CD14-positive monocyte (primary cell): ENCODE data around the gene TBC1D16. TPM values are rescaled to one million over a fixed set of nuclear protein-coding genes. Genes with fewer than 3 reads are reported as not detected.

Source experiments
- DNase-seq, 3 donors: peaks; one replicate each; pipeline ENCODE4 v3.0.0-alpha.2; 2011 to 2022
- H2AFZ ChIP-seq: 2 replicates; pipeline ENCODE4 v1.6.0; 2012; ENCODE audit warnings: mild to moderate bottlenecking, low read depth, low read length, inconsistent platforms; ENCODE audit not compliant: insufficient read depth, poor library complexity, severe bottlenecking
- H3K27ac ChIP-seq, 2 donors: 1 replicate in 1 of 2; 2 replicates in 1 of 2; pipeline ENCODE4 v1.5.1; 2012 to 2013; ENCODE audit warnings: low read length in 2 of 2, control low read depth in 1 of 2, inconsistent platforms in 1 of 2, low read depth in 1 of 2, mild to moderate bottlenecking in 1 of 2
- H3K27me3 ChIP-seq, 2 donors: one replicate each; pipeline versions ENCODE4 v1.6.0 to v1.6.1; 2011 to 2013; ENCODE audit warnings: low read length in 2 of 2; ENCODE audit not compliant: control insufficient read depth in 2 of 2, insufficient read depth in 2 of 2
- H3K36me3 ChIP-seq, 2 donors: replicated peaks in 1 of 2; 1 replicate in 1 of 2; 2 replicates in 1 of 2; pipeline versions ENCODE4 v1.5.1 to v1.6.1; 2012 to 2013; ENCODE audit warnings: low read length in 2 of 2, control low read depth in 1 of 2, inconsistent platforms in 1 of 2, mild to moderate bottlenecking in 1 of 2; ENCODE audit not compliant: insufficient read depth in 2 of 2, control insufficient read depth in 1 of 2
- H3K4me1 ChIP-seq, 2 donors: 1 replicate in 1 of 2; 2 replicates in 1 of 2; pipeline versions ENCODE4 v1.5.1 to v1.6.1; 2012 to 2013; ENCODE audit warnings: low read length in 2 of 2, control low read depth in 1 of 2, inconsistent platforms in 1 of 2, mild to moderate bottlenecking in 1 of 2, moderate library complexity in 1 of 2; ENCODE audit not compliant: insufficient read depth in 2 of 2, control insufficient read depth in 1 of 2
- H3K4me2 ChIP-seq: replicated peaks from 2 replicates; pipeline ENCODE3; 2012; ENCODE audit warnings: low read length, moderate library complexity, mild to moderate bottlenecking; ENCODE audit not compliant: poor library complexity, severe bottlenecking; ENCODE audit errors: extremely low read depth
- H3K4me3 ChIP-seq, 3 experiments: fragments of 200-600 bp in 1 of 3; sonication (generic) in 1 of 3; replicated peaks in 1 of 3; 1 replicate in 2 of 3; 2 replicates in 1 of 3; pipeline ENCODE4 v1.5.1; 2011 to 2013; ENCODE audit warnings: low read length in 3 of 3, mild to moderate bottlenecking in 3 of 3, control low read depth in 2 of 3, low read depth in 2 of 3, inconsistent platforms in 1 of 3, moderate library complexity in 1 of 3
- H3K79me2 ChIP-seq: 2 replicates; pipeline ENCODE4 v1.6.0; 2012; ENCODE audit warnings: mild to moderate bottlenecking, control low read depth, inconsistent platforms, low read length, moderate library complexity; ENCODE audit not compliant: insufficient read depth
- H3K9ac ChIP-seq: 2 replicates; pipeline ENCODE4 v1.6.0; 2017; ENCODE audit warnings: low read length, mild to moderate bottlenecking; ENCODE audit not compliant: insufficient read depth, poor library complexity, severe bottlenecking
- H3K9me3 ChIP-seq, 2 donors: replicated peaks in 1 of 2; 1 replicate in 1 of 2; 2 replicates in 1 of 2; pipeline versions ENCODE4 v1.5.1 to v1.6.1; 2012 to 2013; ENCODE audit warnings: low read length in 2 of 2, control low read depth in 1 of 2; ENCODE audit not compliant: control insufficient read depth in 1 of 2, insufficient read depth in 1 of 2
- H4K20me1 ChIP-seq: 2 replicates; pipeline ENCODE4 v1.6.0; 2012; ENCODE audit warnings: mild to moderate bottlenecking, low read length, control low read depth, moderate library complexity; ENCODE audit not compliant: insufficient read depth
- H3K27ac Mint-ChIP-seq, 7 donors: one replicate each; pipeline ENCODE4 v1.8.0; 2020; ENCODE audit warnings: mild to moderate bottlenecking in 7 of 7, mixed read lengths in 7 of 7, moderate library complexity in 6 of 7, inconsistent platforms in 2 of 7
- H3K27me3 Mint-ChIP-seq, 3 donors: one replicate each; pipeline ENCODE4 v1.8.0; 2021 to 2022; ENCODE audit warnings: low read depth in 3 of 3, mild to moderate bottlenecking in 3 of 3, mixed read lengths in 3 of 3, moderate library complexity in 3 of 3, inconsistent platforms in 1 of 3
- H3K36me3 Mint-ChIP-seq, 2 donors: one replicate each; pipeline ENCODE4 v1.8.0; 2020; ENCODE audit warnings: mixed read lengths in 2 of 2, inconsistent platforms in 1 of 2, mild to moderate bottlenecking in 1 of 2
- H3K4me1 Mint-ChIP-seq: one replicate; pipeline ENCODE4 v1.8.0; 2020; ENCODE audit warnings: mild to moderate bottlenecking, mixed read lengths
- H3K4me3 Mint-ChIP-seq, 2 donors: one replicate each; pipeline ENCODE4 v1.8.0; 2020; ENCODE audit warnings: mild to moderate bottlenecking in 2 of 2, mixed read lengths in 2 of 2, moderate library complexity in 1 of 2
- H3K9me3 Mint-ChIP-seq, 7 donors: one replicate each; pipeline ENCODE4 v1.8.0; 2020 to 2022; ENCODE audit warnings: mixed read lengths in 7 of 7, mild to moderate bottlenecking in 6 of 7, moderate library complexity in 6 of 7, inconsistent platforms in 2 of 7
- WGBS: methylation state at CpG from one replicate; pipeline ENCODE4 v1.1.5; 2013; ENCODE audit warnings: missing lambda C conversion rate; ENCODE audit not compliant: insufficient coverage; 5-methylcytosine and 5-hydroxymethylcytosine counted together
- intact Hi-C, 2 donors: fragments of 100-400 bp; cut with micrococcal nuclease; formaldehyde crosslinking; loops; one replicate each; pipeline versions ENCODE4 v1.15.0 to v1.15.1; 2023
- polyA plus RNA-seq, 3 donors: library from polyadenylated mRNA; depleted of rRNA in 1 of 3; unstranded in 2 of 3; stranded (reverse) in 1 of 3; fragments of 300-500 nt in 2 of 3; fragments of >200 nt in 1 of 3; fragmentation: Illumina TruSeq in 2 of 3; gene quantifications; 1 replicate in 2 of 3; 2 replicates in 1 of 3; pipeline ENCODE4 v1.2.3, GENCODE V29; 2012 to 2021
- TF ChIP-seq, protein P1 (sequence below): fragments of 200-600 bp; IDR thresholded peaks from one replicate; pipeline ENCODE4 v1.8.0; 2022; ENCODE audit warnings: antibody characterized with exemption, mild to moderate bottlenecking

Gene TBC1D16
- polyA plus RNA-seq, 3 donors: 0.11 to 0.53 (median 0.27) TPM

DNA sequence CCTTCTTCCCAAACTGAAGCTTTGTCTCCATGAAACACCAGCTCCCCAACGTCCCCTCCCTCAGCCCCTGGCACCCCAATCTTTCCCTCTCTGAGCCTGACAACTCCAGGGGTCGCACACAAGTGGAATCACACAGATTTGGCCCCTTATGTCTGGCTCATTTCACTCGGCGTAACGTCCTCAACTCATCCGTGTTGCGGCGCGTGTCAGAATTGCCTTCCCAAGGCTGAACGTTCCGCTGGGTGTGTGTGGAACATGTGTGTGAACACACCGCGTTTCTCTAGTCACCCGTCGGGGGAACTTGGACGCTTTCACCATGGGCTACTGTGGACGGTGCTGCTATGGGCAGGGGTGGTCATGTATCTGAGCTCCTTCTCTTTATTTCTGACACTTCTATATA, 45.0 kb downstream of the TBC1D16 start:
- DNase-seq: no peak
- Histone ChIP-seq H3K4me2 (no peak overlapping the region), H3K4me3 (no peak overlapping the region), H2AFZ (no peak overlapping the region), H3K9me3 (no peaks in the 10 kb centered on the region), H3K36me3 (no peaks in the 10 kb centered on the region), H4K20me1 (no peaks in the 10 kb centered on the region), H3K79me2 (no peaks in the 10 kb centered on the region), H3K4me1 (peaks cover 27 to 39% of the 10 kb centered on the region in 2 donors), H3K9ac (no peak overlapping the region), H3K27ac (no peak overlapping the region), H3K27me3 (peaks cover 0 to 7% of the 10 kb centered on the region in 2 donors)
- Mint-ChIP-seq H3K4me3 (peak overlapping the region in 1 of 2 donors; percentile 59), H3K9me3 (peaks cover 0 to 2% (median 0%) of the 10 kb centered on the region in 7 donors), H3K27ac (peak overlapping the region in 1 of 7 donors; percentile 71), H3K27me3 (peaks cover 16 to 30% (median 17%) of the 10 kb centered on the region in 3 donors), H3K4me1 (peaks cover 28% of the 10 kb centered on the region), H3K36me3 (peaks cover 0 to 4% of the 10 kb centered on the region in 2 donors)
- TF ChIP-seq, protein P1, sequence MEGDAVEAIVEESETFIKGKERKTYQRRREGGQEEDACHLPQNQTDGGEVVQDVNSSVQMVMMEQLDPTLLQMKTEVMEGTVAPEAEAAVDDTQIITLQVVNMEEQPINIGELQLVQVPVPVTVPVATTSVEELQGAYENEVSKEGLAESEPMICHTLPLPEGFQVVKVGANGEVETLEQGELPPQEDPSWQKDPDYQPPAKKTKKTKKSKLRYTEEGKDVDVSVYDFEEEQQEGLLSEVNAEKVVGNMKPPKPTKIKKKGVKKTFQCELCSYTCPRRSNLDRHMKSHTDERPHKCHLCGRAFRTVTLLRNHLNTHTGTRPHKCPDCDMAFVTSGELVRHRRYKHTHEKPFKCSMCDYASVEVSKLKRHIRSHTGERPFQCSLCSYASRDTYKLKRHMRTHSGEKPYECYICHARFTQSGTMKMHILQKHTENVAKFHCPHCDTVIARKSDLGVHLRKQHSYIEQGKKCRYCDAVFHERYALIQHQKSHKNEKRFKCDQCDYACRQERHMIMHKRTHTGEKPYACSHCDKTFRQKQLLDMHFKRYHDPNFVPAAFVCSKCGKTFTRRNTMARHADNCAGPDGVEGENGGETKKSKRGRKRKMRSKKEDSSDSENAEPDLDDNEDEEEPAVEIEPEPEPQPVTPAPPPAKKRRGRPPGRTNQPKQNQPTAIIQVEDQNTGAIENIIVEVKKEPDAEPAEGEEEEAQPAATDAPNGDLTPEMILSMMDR: no peak
- intact Hi-C loops: loop anchor here (2.0 to 5.0 kb wide), 2 partner anchors 198 to 246 kb away; no protein-coding TSS in a partner anchor
- WGBS: 95% methylated on average over 10 of the region's 17 CpGs

DNA sequence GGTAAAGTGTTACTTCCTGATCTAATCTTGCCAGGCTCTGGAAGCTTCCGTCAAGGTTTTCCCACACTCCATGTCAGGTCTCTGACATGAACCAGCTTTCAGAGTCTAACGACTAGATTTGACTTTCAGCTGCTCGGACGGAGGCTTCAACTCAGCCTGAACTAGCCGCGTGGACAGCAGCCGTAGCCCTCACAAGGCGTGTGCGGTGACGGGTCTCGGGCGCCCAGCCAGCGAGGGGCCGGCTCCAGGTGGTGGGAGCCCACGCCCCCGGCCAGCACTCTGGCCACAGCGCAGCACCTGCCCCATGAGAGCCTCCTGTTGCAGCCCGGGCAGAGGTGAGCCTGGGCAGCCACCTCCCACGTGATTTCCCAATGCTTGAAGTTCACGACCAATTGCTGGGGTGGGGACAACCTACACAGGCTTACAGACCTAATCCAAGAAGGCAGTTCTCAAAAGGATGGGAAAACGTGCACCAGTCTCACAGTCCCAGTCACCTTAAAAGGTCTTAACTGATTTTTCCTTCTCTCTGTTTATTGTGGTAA, 45.5 kb downstream of the TBC1D16 start:
- Histone ChIP-seq H3K4me1 (peaks cover 27 to 35% of the 10 kb centered on the region in 2 donors), H3K36me3 (no peaks in the 10 kb centered on the region), H3K79me2 (no peaks in the 10 kb centered on the region), H3K9me3 (no peaks in the 10 kb centered on the region), H3K27me3 (peaks cover 0 to 7% of the 10 kb centered on the region in 2 donors), H3K9ac (no peak overlapping the region), H2AFZ (no peak overlapping the region), H3K27ac (no peak overlapping the region), H3K4me2 (no peak overlapping the region), H4K20me1 (no peaks in the 10 kb centered on the region), H3K4me3 (no peak overlapping the region)
- Mint-ChIP-seq H3K4me1 (peaks cover 25% of the 10 kb centered on the region), H3K4me3 (no peak overlapping the region), H3K9me3 (peaks cover 0 to 2% (median 0%) of the 10 kb centered on the region in 7 donors), H3K27ac (no peak overlapping the region), H3K27me3 (peaks cover 16 to 30% (median 17%) of the 10 kb centered on the region in 3 donors), H3K36me3 (peaks cover 0 to 4% of the 10 kb centered on the region in 2 donors)
- DNase-seq: no peak
- TF ChIP-seq, protein P1: no peak
- WGBS: 89% methylated on average over 20 of the region's 21 CpGs
- intact Hi-C loops: loop anchor here (2.0 to 5.0 kb wide), 2 partner anchors 198 to 245 kb away; no protein-coding TSS in a partner anchor
